ENCODE data around the gene ETV1. TPM values are rescaled to one million over a fixed set of nuclear protein-coding genes. Genes with fewer than 3 reads are reported as not detected.

The ETV1 gene
- total RNA-seq, 1 donor from 2014 or later: 25.7 TPM

- no peak for DNase-seq
- intact Hi-C loops (cut with DNase I): no loop called here
- ATAC-seq (ENCODE audit: poor library complexity): peak; percentile 27
These were observed 139.2 kb downstream of the ETV1 start for GRCh38 chr7:13850185-13850752.

GRCh38 chr7:13849163-13849892 lies 140.1 kb downstream of the ETV1 start:
- ATAC-seq (ENCODE audit: poor library complexity) (peak; percentile 59), DNase-seq (no peak)
- intact Hi-C loops (cut with DNase I): no loop called here

- ATAC-seq (ENCODE audit: poor library complexity): peak; percentile 12
- no peak for DNase-seq
These were observed 140.8 kb downstream of the ETV1 start for GRCh38 chr7:13848681-13849131.

GRCh38 chr7:13846386-13846785 lies 143.1 kb downstream of the ETV1 start:
- ATAC-seq (ENCODE audit: poor library complexity) (no peak), DNase-seq (no peak)
- intact Hi-C loops (cut with DNase I): no loop called here

More at GRCh38 chr7:13848681-13849131, 140.8 kb downstream of the ETV1 start:
- intact Hi-C loops (cut with DNase I): no loop called here

- intact Hi-C loops (cut with DNase I): no loop called here
- no peak for DNase-seq
- no peak for ATAC-seq (ENCODE audit: poor library complexity)
These were observed 143.9 kb downstream of the ETV1 start for GRCh38 chr7:13845601-13846000.

GRCh38 chr7:13844954-13845353 lies 144.5 kb downstream of the ETV1 start:
- ATAC-seq (ENCODE audit: poor library complexity) (no peak), DNase-seq (no peak)
- intact Hi-C loops (cut with DNase I): no loop called here

- DNase-seq: no peak
- ATAC-seq (ENCODE audit: poor library complexity): no peak
- intact Hi-C loops (cut with DNase I): no loop called here
These were observed 148.2 kb downstream of the ETV1 start for GRCh38 chr7:13841284-13841683.

All from Right ventricle myocardium superior (tissue), 1 donor.